SK-N-SH (cell line): ENCODE data around the gene NEK10. TPM values are rescaled to one million over a fixed set of nuclear protein-coding genes. Genes with fewer than 3 reads are reported as not detected.

Experiments
- CTCF ChIA-PET: fragments of 300-600, 350-600 bp; formaldehyde crosslinking; extraction: SDS; loops from one replicate; lab custom pipeline; 2021; lab: Yijun Ruan, JAX
- POLR2A ChIA-PET: fragments of 350-600 bp; sonication (Branson Sonifier 250); formaldehyde crosslinking; extraction: SDS; loops from one replicate; lab custom pipeline; 2020; ENCODE audit warnings: antibody characterized with exemption, inconsistent platforms; lab: Yijun Ruan, JAX
- DNase-seq: peaks from one replicate; pipeline ENCODE4 v3.0.0; 2012
- H2AFZ ChIP-seq: fragments of 200-600 bp; sonication (generic); 2 replicates; pipeline ENCODE4 v1.8.1; 2016; ENCODE audit warnings: antibody characterized with exemption, mild to moderate bottlenecking, low read depth
- H3F3A ChIP-seq: fragments of 200-600 bp; sonication (generic); replicated peaks from 2 replicates; pipeline ENCODE3; 2016; ENCODE audit warnings: antibody characterized with exemption, mild to moderate bottlenecking; ENCODE audit not compliant: insufficient read depth
- H3K27ac ChIP-seq, 2 experiments: fragments of 200-500 bp in 1 of 2; fragments of 200-600 bp in 1 of 2; sonication (Bioruptor generic) in 1 of 2; sonication (generic), shearing (Covaris generic) in 1 of 2; 2 replicates each; pipeline versions ENCODE4 v1.5.1 to v1.6.1; 2014 to 2016; ENCODE audit warnings: low read depth in 2 of 2, inconsistent platforms in 1 of 2, low read length in 1 of 2, mild to moderate bottlenecking in 1 of 2, mixed read lengths in 1 of 2
- H3K27me3 ChIP-seq: fragments of 200-600 bp; sonication (generic), shearing (Covaris generic); 2 replicates; pipeline ENCODE4 v1.6.1; 2016; ENCODE audit warnings: mixed run types; ENCODE audit not compliant: insufficient read depth
- H3K36me3 ChIP-seq, 2 experiments: fragments of 200-500 bp in 1 of 2; fragments of 200-600 bp in 1 of 2; sonication (Bioruptor generic) in 1 of 2; sonication (generic) in 1 of 2; replicated peaks in 1 of 2; 2 replicates each; pipeline versions ENCODE3 to v1.5.1; 2014 to 2016; ENCODE audit warnings: low read length in 1 of 2, mild to moderate bottlenecking in 1 of 2; ENCODE audit not compliant: insufficient read depth in 2 of 2, control insufficient read depth in 1 of 2
- H3K4me1 ChIP-seq, 2 experiments: fragments of 200-500 bp in 1 of 2; fragments of 200-600 bp in 1 of 2; sonication (Bioruptor generic) in 1 of 2; sonication (generic), shearing (Covaris generic) in 1 of 2; 2 replicates each; pipeline versions ENCODE4 v1.5.1 to v1.6.1; 2014 to 2016; ENCODE audit warnings: low read depth in 1 of 2, low read length in 1 of 2, mixed run types in 1 of 2; ENCODE audit not compliant: insufficient read depth in 2 of 2, control insufficient read depth in 1 of 2
- H3K4me2 ChIP-seq: fragments of 200-600 bp; sonication (generic), shearing (Covaris generic); 2 replicates; pipeline ENCODE4 v1.6.1; 2017; ENCODE audit warnings: mixed run types
- H3K4me3 ChIP-seq, 2 experiments: fragments of 200-500 bp in 1 of 2; fragments of 200-600 bp in 1 of 2; sonication (Bioruptor generic) in 1 of 2; sonication (generic), shearing (Covaris generic) in 1 of 2; 2 replicates each; pipeline versions ENCODE4 v1.5.1 to v1.8.1; 2014 to 2016; ENCODE audit warnings: low read depth in 2 of 2, inconsistent platforms in 1 of 2, low read length in 1 of 2, mild to moderate bottlenecking in 1 of 2, mixed read lengths in 1 of 2, moderate library complexity in 1 of 2
- H3K79me2 ChIP-seq: fragments of 200-600 bp; sonication (generic); 2 replicates; pipeline ENCODE4 v1.8.1; 2017; ENCODE audit warnings: mild to moderate bottlenecking; ENCODE audit not compliant: insufficient read depth
- H3K9ac ChIP-seq: fragments of 200-600 bp; sonication (generic); 2 replicates; pipeline ENCODE4 v1.6.1; 2017; ENCODE audit warnings: mixed run types
- H3K9me2 ChIP-seq: fragments of 200-600 bp; sonication (generic); 2 replicates; pipeline ENCODE4 v1.6.1; 2017; ENCODE audit warnings: mixed run types
- H3K9me3 ChIP-seq: fragments of 200-600 bp; sonication (generic); 2 replicates; pipeline ENCODE4 v1.6.1; 2017; ENCODE audit warnings: mixed run types, mild to moderate bottlenecking, moderate library complexity
- H4K20me1 ChIP-seq: fragments of 200-600 bp; sonication (generic); 2 replicates; pipeline ENCODE4 v1.6.1; 2017; ENCODE audit warnings: mild to moderate bottlenecking, mixed run types; ENCODE audit not compliant: insufficient read depth
- EP300 ChIP-seq, 2 experiments: IDR thresholded peaks; 2 replicates each; pipeline versions ENCODE4 v1.4.0 to v1.6.1; 2012; ENCODE audit warnings: borderline replicate concordance in 1 of 2, low read depth in 1 of 2, low read length in 1 of 2
- EZH2phosphoT487 ChIP-seq: fragments of 200-600 bp; sonication (generic); IDR thresholded peaks from 2 replicates; pipeline ENCODE4 v1.6.1; 2017; ENCODE audit warnings: low read depth, mixed run types, mild to moderate bottlenecking, antibody characterized with exemption, moderate library complexity, borderline replicate concordance
- FOSL2 ChIP-seq: IDR thresholded peaks from 2 replicates; pipeline ENCODE4 v1.4.0; 2012; ENCODE audit warnings: low read depth, mild to moderate bottlenecking, moderate library complexity, borderline replicate concordance
- GABPA ChIP-seq: IDR thresholded peaks from 2 replicates; pipeline ENCODE4 v1.4.0; 2012; ENCODE audit warnings: low read depth, mild to moderate bottlenecking
- GATA2 ChIP-seq: sonication (generic); formaldehyde crosslinking; IDR thresholded peaks from 2 replicates; pipeline ENCODE4 v1.5.0; 2020; ENCODE audit warnings: mild to moderate bottlenecking, missing genetic modification reagents
- JUND ChIP-seq: IDR thresholded peaks from 2 replicates; pipeline ENCODE4 v1.4.0; 2012
- MXI1 ChIP-seq: IDR thresholded peaks from 2 replicates; pipeline ENCODE4 v1.6.1; 2012; ENCODE audit warnings: mild to moderate bottlenecking, low read depth, low read length, improper control_type of control experiment
- NFIC ChIP-seq: IDR thresholded peaks from 2 replicates; pipeline ENCODE4 v1.4.0; 2012; ENCODE audit warnings: borderline replicate concordance
- TCF12 ChIP-seq: IDR thresholded peaks from 2 replicates; pipeline ENCODE4 v1.4.0; 2012
- TEAD4 ChIP-seq: IDR thresholded peaks from 2 replicates; pipeline ENCODE4 v1.4.0; 2012; ENCODE audit warnings: mild to moderate bottlenecking, borderline replicate concordance; ENCODE audit not compliant: insufficient read depth
- YY1 ChIP-seq: IDR thresholded peaks from 2 replicates; pipeline ENCODE4 v1.4.0; 2012; ENCODE audit warnings: low read depth, mild to moderate bottlenecking
- WGBS: methylation state at CpG from one replicate; pipeline ENCODE4 v1.1.6; 2017; ENCODE audit warnings: low lambda C conversion rate; 5-methylcytosine and 5-hydroxymethylcytosine counted together
- polyA plus RNA-seq, 3 experiments: library from polyadenylated mRNA; depleted of rRNA; stranded (reverse); fragments of >200 nt; gene quantifications; 2 replicates each; pipeline ENCODE4 v1.2.3, GENCODE V29; 2012
- TF ChIP-seq, protein P1 (sequence below): IDR thresholded peaks from 2 replicates; pipeline ENCODE4; 2012
- TF ChIP-seq, protein P2 (sequence below): fragments of 150-350 bp; IDR thresholded peaks from 2 replicates; pipeline ENCODE4 v1.6.1; 2016; ENCODE audit warnings: mild to moderate bottlenecking, low read depth, low read length

NEK10 gene
- polyA plus RNA-seq, 1 of the 3 experiments (the other 2 are of a cell fraction), result 1.0 TPM

DNA sequence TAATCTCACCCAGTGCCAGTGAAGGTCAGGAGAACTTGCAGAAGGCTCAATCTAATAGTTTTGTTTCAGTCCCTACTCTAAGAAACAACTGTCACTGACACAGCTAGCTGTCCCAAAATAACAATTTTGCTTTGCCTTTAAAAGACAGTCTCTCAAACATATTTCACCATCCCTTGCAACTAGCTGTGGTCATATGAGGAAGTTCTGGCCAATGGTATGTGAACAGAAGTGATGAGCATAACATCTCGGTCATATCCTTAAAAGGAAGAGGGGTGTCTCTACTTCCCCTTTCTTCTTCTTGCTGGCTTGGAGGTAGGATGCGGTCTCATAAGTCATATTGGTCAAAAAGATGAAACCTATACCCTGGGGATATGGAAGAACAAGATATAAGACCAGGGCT lies 198.1 kb downstream of the NEK10 start:
- POLR2A ChIA-PET, result no interaction called here
- Histone ChIP-seq H3K4me2 (no peak overlapping the region), H3K9ac (no peak overlapping the region), H3K79me2 (no peaks in the 10 kb centered on the region), H3K9me3 (no peaks in the 10 kb centered on the region), H2AFZ (no peak overlapping the region), H3K27ac (no peak overlapping the region), H3K9me2 (no peaks in the 10 kb centered on the region), H3K4me1 (peaks cover 0 to 5% of the 10 kb centered on the region in 2 experiments; a peak in 1 of 4 replicates), H3K4me3 (no peak overlapping the region), H3F3A (no peaks in the 10 kb centered on the region), H4K20me1 (no peaks in the 10 kb centered on the region), H3K27me3 (no peaks in the 10 kb centered on the region), H3K36me3 (no peaks in the 10 kb centered on the region)
- CTCF ChIA-PET, result interaction anchor here (1.2 to 1.3 kb wide), 2 partner anchors 82 to 109 kb away, joined by 3 to 4 read pairs; no protein-coding TSS in a partner anchor
- no peak for DNase-seq
- 77% methylated on average over 2 of the region's 2 CpGs for WGBS
- no peak for TF ChIP-seq GATA2
- no peak for TF ChIP-seq EZH2phosphoT487

DNA sequence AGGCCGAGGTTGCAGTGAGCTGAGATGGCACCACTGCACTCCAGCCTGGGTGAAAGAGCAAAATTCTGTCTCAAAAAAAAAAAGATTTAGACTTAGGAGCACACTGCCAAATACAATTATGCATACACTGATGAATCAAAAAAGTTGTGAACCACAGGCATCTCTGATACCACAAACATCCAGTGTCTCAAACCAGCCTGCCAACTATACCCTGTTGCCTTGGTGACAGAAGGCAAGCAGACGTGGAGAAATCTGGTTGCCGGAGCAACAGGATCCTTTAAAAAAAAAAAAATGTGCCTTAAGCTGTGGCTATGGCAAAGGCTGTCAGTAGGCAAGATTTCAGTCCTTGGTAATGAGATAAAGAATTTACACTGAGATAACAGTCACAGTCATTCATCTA lies 202.3 kb downstream of the NEK10 start:
- no peak overlapping the region for H3K9ac ChIP-seq
- POLR2A ChIA-PET, result no interaction called here
- DNase-seq, result peak; percentile 41
- H3K27ac ChIP-seq, result peak overlapping the region; percentile 39 to 46; a peak in 3 of 4 replicates
- CTCF ChIA-PET, result no interaction called here
- no peaks in the 10 kb centered on the region for H4K20me1 ChIP-seq
- no peaks in the 10 kb centered on the region for H3K9me2 ChIP-seq
- H3K79me2 ChIP-seq, result no peaks in the 10 kb centered on the region
- H3F3A ChIP-seq, result peaks cover 5% of the 10 kb centered on the region
- 37% methylated on average over 3 of the region's 3 CpGs for WGBS
- H3K27me3 ChIP-seq, result no peaks in the 10 kb centered on the region
- H2AFZ ChIP-seq, result no peak overlapping the region
- TF ChIP-seq GABPA (no peak), EP300 (IDR thresholded peaks at IDR 0.05; ENCODE audit: borderline replicate concordance in 1 of 2, low read depth in 1 of 2, low read length in 1 of 2) (peak in 1 of 2 experiments; percentile 61; a peak in 1 of 4 replicates), TEAD4 (peak; percentile 67; the same call in 1 of the 2 replicates), NFIC (peak; percentile 70), FOSL2 (0 out of 2 replicates have a peak, but pooled peaks have one; percentile 25), JUND (peak; percentile 50; the same call in 1 of the 2 replicates), YY1 (no peak), MXI1 (peak; percentile 82), TCF12 (peak; percentile 76)
- TF ChIP-seq, protein P1, sequence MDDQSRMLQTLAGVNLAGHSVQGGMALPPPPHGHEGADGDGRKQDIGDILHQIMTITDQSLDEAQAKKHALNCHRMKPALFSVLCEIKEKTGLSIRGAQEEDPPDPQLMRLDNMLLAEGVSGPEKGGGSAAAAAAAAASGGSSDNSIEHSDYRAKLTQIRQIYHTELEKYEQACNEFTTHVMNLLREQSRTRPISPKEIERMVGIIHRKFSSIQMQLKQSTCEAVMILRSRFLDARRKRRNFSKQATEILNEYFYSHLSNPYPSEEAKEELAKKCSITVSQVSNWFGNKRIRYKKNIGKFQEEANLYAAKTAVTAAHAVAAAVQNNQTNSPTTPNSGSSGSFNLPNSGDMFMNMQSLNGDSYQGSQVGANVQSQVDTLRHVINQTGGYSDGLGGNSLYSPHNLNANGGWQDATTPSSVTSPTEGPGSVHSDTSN, result peak; percentile 91
- TF ChIP-seq, protein P2, sequence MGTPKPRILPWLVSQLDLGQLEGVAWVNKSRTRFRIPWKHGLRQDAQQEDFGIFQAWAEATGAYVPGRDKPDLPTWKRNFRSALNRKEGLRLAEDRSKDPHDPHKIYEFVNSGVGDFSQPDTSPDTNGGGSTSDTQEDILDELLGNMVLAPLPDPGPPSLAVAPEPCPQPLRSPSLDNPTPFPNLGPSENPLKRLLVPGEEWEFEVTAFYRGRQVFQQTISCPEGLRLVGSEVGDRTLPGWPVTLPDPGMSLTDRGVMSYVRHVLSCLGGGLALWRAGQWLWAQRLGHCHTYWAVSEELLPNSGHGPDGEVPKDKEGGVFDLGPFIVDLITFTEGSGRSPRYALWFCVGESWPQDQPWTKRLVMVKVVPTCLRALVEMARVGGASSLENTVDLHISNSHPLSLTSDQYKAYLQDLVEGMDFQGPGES, result no peak
- no peak overlapping the region for H3K4me3 ChIP-seq
- no peaks in the 10 kb centered on the region for H3K9me3 ChIP-seq
- peaks cover 0 to 5% of the 10 kb centered on the region in 2 experiments; a peak in 2 of 4 replicates for H3K4me1 ChIP-seq
- no peaks in the 10 kb centered on the region for H3K36me3 ChIP-seq
- H3K4me2 ChIP-seq, result no peak overlapping the region
